22Rv1 (cell line): ENCODE results near the gene LAMA5.

Experiments
- CTCF ChIP-seq: fragments of 450-650 bp; IDR thresholded peaks from 2 replicates; pipeline ENCODE4 v1.5.1; 2017; ENCODE audit warnings: mild to moderate bottlenecking
- ZFX ChIP-seq: fragments of 450-650 bp; IDR thresholded peaks from 2 replicates; pipeline ENCODE4 v1.6.1; 2017; ENCODE audit warnings: antibody characterized with exemption, borderline replicate concordance

- TF ChIP-seq CTCF (no peak), ZFX (no peak)
These were observed 85.8 kb downstream of the LAMA5 start for GRCh38 chr20:62281161-62281933.
